Upper lobe of left lung (tissue), 4 donors: ENCODE measurements around the gene CBFA2T3.

Experiments
- POLR2A ChIP-seq, 4 donors: fragments of 450-650 bp; IDR thresholded peaks; one replicate each; pipeline ENCODE4 v1.5.1; 2016 to 2017; ENCODE audit warnings: antibody characterized with exemption in 4 of 4, mild to moderate bottlenecking in 2 of 4
- POLR2AphosphoS5 ChIP-seq, 2 donors: sonication (generic); formaldehyde crosslinking; IDR thresholded peaks; one replicate each; pipeline ENCODE4 v1.5.1; 2017; ENCODE audit warnings: antibody characterized with exemption in 2 of 2
- TF ChIP-seq, protein P1 (sequence below), 6 experiments: fragments of 450-650 bp in 4 of 6; fragments of 200-600 bp in 2 of 6; sonication (generic) in 2 of 6; IDR thresholded peaks; one replicate each; pipeline ENCODE4 v1.5.1; 2016 to 2019; ENCODE audit warnings: antibody characterized with exemption in 6 of 6

DNA sequence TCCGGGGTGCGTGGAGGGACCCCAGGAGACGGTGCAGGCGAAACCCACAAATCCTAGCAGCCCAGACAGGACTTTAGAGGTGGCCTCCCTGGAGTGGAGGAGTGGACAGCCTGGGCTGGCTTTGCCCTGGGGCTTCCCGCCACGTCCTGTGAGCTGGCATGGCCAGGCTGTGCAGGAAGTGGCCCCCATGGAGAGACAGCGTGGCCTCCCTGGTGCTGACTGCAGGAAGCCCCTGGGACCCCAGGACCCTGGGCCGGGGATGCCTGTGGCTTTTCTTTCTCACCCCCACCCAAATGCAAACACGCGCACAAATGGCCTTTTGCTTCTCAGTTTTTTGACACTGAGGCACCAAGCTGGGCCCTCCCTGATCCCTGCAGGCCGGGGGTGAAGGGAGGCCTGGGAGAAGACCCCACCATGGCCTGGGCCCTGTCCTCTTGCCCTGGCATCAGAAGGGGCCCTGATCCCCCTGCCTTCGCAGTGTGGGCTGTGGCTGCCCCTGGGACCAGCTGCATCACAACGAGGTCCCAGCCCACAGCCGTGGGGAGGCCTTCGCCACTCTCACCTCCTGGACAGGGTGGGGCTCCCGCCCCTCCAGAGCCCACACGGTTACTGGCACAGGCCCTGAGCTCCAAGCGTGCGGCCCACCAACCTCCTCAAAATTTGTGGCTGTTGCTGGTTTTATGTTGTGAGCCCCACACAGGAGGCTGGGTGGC is 58.9 kb downstream of the CBFA2T3 start:
- TF ChIP-seq, protein P1, sequence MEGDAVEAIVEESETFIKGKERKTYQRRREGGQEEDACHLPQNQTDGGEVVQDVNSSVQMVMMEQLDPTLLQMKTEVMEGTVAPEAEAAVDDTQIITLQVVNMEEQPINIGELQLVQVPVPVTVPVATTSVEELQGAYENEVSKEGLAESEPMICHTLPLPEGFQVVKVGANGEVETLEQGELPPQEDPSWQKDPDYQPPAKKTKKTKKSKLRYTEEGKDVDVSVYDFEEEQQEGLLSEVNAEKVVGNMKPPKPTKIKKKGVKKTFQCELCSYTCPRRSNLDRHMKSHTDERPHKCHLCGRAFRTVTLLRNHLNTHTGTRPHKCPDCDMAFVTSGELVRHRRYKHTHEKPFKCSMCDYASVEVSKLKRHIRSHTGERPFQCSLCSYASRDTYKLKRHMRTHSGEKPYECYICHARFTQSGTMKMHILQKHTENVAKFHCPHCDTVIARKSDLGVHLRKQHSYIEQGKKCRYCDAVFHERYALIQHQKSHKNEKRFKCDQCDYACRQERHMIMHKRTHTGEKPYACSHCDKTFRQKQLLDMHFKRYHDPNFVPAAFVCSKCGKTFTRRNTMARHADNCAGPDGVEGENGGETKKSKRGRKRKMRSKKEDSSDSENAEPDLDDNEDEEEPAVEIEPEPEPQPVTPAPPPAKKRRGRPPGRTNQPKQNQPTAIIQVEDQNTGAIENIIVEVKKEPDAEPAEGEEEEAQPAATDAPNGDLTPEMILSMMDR (IDR thresholded peaks at IDR 0.05) = no peak
- TF ChIP-seq POLR2A (IDR thresholded peaks at IDR 0.05) (no peak), POLR2AphosphoS5 (IDR thresholded peaks at IDR 0.05) (no peak)
